SU-DHL-6 (cell line): ENCODE results near the gene RXRG.

Experiments
- CTCF ChIP-seq: fragments of 200-600 bp; sonication (generic); IDR thresholded peaks from one replicate; pipeline ENCODE4 v1.5.1; 2017; ENCODE audit warnings: antibody characterized with exemption, mild to moderate bottlenecking, low read length, moderate library complexity; ENCODE audit not compliant: insufficient read depth, poor library complexity, severe bottlenecking
- EZH2phosphoT487 ChIP-seq: fragments of 200-600 bp; sonication (generic), shearing (Covaris generic); conservative IDR thresholded peaks from 2 replicates; pipeline ENCODE4 v1.6.1; 2018; ENCODE audit warnings: mild to moderate bottlenecking, antibody characterized with exemption, low read length, moderate library complexity, mixed read lengths

- no peak for TF ChIP-seq CTCF
- no peak for TF ChIP-seq EZH2phosphoT487
Measured at GRCh38 chr1:165426745-165427144, 18.2 kb downstream of the RXRG start.
